Left renal pelvis (tissue), 4 donors: Measurements from ENCODE around the gene BCL11A. TPM values are rescaled to one million over a fixed set of nuclear protein-coding genes. Genes with fewer than 3 reads are reported as not detected.

ENCODE experiments used
- DNase-seq, 4 donors: peaks; one replicate each; pipeline ENCODE4 v3.0.0-alpha.2; 2013; ENCODE audit warnings: low read depth in 4 of 4, low spot score in 3 of 4
- polyA plus RNA-seq, 4 donors: library from polyadenylated mRNA; unstranded; fragments of 120-200 nt; gene quantifications; one replicate each; pipeline ENCODE4 v1.2.1, GENCODE V29; 2013; ENCODE audit not compliant: insufficient read length in 4 of 4

The BCL11A gene
- polyA plus RNA-seq, 4 donors, result 0.94 to 15.1 (median 13.2) TPM

DNA sequence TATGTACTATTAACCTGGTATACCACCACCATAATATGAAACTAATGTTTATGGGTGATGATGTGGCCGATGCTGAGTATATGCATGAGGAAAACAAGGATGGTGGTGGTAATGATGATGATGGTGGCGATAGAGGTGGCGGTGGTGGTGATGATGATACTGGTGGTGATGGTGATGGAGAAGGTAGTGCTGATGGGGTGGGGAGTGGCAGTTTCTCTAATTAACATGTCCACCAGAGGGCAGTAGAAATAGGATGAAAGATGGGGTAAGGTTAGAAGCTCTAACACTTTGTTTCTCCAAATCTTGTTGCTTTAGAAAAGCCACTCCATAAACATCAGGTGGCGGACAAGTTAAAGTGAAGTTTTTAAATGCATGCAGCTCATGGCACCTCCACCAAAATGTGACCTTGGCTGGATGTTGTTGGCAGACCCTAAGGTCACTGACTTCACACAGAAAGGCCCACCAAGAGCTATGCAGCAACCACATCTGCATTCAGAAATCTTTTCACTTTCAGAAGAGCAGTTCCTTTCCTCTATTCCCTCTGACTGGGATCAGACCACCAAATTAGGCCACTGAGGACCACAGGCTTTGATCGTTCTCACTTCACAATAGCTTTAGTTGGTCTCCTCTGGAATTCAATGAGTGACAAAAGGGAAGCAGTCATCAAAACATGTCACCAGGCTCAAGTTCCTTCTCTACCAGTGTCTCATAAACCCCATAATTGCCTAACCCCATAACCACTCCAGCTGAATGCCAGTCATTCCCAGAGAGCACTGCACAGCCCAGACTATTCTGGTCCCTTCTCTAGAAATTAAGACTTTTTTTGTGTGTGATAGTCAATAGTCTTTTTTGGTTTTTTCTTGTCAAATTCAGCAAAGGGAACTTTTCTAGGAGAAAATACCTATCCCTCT, 7.5 kb upstream of the BCL11A start:
- no peak for DNase-seq

- no peak for DNase-seq
Measured at GRCh38 chr2:60559880-60560279, 6.4 kb upstream of the BCL11A start.

GRCh38 chr2:60558536-60558935, 5.1 kb upstream of the BCL11A start:
- no peak for DNase-seq

GRCh38 chr2:60557486-60557864, 4.0 kb upstream of the BCL11A start:
- DNase-seq, result no peak

- DNase-seq, result no peak
Measured at GRCh38 chr2:60556576-60557485, 3.4 kb upstream of the BCL11A start.

GRCh38 chr2:60556175-60556574, 2.7 kb upstream of the BCL11A start:
- no peak for DNase-seq

- no peak for DNase-seq
Measured at GRCh38 chr2:60555783-60556139, 2.3 kb upstream of the BCL11A start.

GRCh38 chr2:60555066-60555782, 1.8 kb upstream of the BCL11A start:
- no peak for DNase-seq

DNA sequence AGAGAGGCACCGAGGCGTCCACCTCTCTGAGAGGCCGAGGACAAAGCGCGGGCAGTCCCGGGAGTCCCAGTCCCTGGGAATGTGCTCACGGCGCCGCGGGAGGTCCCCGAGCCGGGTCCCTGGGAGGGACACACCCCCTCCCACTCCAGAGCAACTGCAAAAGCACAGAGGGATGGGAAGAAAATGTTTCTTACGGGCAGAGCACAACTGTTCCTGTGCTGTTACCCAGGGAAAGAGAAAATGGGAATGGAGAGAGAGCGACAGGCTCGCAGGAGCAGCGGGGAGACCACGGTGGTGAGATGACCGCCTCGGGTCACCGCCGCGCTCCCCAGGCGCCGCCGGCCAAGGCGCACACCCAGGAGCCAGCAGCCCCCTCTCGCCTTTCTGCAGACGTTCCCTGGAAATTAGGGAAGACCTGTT, 1.2 kb upstream of the BCL11A start:
- no peak for DNase-seq

DNA sequence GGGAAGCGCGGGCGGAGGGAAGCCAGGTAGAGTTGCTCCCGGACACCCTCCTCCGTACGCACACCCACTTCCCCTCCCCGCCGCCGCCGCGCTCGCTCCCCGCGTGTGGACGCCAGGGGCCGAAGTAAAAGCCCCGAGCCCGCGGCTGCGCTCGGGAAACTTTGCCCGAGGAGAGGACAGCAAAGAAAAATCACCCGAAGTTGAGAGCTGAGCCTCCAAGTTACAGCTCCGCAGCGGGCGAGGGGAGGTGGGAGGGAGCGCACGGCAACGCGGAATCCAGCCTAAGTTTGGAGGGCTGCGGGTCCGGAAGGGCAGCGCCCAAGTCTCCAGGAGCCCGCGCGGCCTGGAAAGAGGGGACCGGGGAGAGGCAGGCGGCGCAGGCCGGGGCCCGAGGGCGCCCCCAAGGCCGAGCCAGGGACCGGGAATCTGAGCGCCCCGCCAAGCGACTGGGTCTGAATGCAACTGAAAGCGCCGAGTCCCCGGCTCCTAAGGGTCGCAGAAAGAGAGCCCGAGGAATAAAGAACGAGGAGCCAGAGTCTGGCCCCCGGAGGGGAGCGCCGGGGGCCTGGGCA, 706 bp upstream of the BCL11A start:
- no peak for DNase-seq

DNA sequence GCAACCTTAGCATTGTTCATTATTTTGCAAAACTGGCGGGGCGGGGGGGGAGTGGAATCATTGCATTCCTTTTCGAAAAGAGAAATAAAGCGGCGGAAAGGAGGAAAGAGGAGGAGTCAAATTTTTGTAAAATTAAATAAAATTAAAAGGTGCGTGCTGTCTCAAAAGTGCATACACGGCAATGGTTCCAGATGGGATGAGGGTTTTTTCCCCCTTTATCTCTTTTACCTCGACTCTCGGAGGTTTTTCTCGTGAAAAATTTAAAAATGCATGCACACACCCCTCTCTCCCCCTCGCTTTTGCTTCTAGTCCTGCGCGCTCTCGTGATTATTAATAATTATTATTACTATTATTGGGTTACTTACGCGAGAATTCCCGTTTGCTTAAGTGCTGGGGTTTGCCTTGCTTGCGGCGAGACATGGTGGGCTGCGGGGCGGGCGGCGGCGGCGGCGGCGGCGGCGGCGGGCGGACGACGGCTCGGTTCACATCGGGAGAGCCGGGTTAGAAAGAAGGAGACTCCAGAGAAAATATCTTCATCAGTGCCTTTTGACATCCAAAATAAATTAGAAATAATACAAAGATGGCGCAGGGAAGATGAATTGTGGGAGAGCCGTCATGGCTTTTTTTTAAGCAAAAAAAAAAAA, 481 bp downstream of the BCL11A start:
- no peak for DNase-seq

DNA sequence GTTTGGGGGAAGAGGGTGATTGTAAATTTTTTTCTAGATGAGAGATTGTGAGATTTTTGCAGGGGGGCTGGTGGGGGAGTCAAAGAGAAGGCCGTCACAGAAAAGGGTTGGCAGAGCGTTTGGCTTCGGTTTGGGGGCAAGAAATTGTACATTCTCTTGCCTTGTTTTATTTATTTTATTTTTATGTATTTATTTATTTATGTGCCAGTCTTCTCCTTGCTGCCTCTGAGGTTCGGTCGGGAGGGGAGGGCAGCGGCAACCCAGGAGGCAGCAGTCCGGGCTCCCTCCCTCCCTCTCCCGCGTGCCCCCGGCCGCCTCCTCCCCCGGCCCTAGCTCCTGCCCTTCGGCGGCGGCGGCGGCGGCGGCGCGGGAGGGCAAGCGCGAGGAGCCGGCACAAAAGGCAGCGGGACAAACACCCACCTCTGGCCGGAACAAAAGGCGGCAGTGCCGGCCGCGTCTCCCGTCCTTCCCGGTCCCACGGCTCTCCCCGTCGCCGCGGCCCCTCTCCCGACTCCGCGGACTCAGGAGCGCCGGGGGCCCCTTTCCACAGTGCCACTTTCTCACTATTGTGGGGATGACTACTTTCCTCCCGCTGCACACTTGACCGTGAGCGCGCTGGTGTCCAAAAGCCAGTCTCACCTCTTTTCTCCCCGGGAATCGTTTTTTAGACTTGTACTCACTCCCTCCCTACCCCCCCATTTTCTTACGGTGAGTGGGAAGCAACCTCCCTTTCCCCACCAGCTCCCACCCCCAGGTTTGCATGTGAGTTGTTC, 1.2 kb downstream of the BCL11A start:
- no peak for DNase-seq

- no peak for DNase-seq
Measured at GRCh38 chr2:60551240-60552077, 2.0 kb downstream of the BCL11A start.

GRCh38 chr2:60550984-60551239, 2.5 kb downstream of the BCL11A start:
- DNase-seq, result no peak

DNA sequence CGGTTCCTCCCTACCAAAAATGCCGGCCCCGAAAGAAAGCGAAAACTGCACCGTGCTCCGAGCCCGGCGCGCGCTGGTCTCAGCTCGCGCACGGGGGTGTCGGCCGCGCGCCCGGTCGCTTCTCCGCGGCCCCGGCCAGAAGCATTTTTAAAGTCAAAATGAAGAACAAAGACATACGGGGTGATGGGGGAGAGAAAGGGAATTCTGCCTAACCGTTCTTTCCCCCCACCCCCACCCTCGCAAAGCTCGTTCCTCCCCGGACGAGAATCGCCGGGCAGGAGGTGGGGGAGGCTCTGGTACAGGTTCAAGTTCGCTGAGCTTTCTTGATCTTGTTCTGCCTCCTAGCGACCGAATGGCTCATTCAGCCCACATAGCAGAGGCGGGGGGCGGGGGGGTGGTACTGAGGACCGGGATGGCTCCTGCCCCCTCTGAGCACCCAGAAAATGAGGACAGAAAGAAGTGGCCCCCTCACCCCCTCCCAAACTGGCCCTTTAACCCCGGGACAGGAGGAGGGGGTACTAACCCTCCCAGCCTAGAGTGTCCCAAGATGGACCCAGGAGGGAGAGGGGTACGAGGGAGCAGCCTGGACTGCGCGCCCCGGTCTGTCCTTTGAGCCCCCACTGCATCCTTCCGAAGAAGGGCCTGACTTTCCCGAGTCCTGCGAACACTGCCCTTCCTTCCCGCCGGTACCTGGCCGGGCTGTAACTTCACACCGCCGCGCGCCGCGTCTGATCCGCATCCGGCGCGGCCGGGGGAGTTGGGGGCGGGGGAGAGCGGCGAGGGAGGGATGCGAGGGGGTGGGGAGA, 3.1 kb downstream of the BCL11A start:
- DNase-seq, result peak in 3 of 4 donors; percentile 79 to 87 (median 83)

DNA sequence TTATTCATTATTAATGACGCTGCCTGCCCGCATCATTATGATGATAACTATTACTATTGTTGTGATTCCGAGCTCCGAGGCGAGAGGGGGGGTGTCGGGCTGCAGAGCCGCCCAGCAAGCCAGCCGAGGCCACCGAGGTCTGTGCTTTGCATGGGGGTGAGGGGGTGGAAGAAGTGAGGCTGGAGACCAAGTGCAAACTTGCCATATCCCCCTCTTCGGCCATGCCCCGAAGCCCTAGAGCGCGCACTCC, 3.6 kb downstream of the BCL11A start:
- no peak for DNase-seq

GRCh38 chr2:60549238-60549927, 4.1 kb downstream of the BCL11A start:
- no peak for DNase-seq

GRCh38 chr2:60548845-60549237, 4.6 kb downstream of the BCL11A start:
- DNase-seq, result no peak
